Heart left ventricle (tissue), 13 donors: ENCODE results near the gene NKX2-1.

Source experiments
- CTCF ChIP-seq, 12 donors: fragments of 200-600 bp; sonication (generic) in 4 of 12; IDR thresholded peaks; one replicate each; pipeline versions ENCODE4 v1.5.0 to v1.8.0; 2018 to 2022; ENCODE audit warnings: antibody characterized with exemption in 12 of 12, mild to moderate bottlenecking in 5 of 12
- POLR2A ChIP-seq, 2 donors: fragments of 450-650 bp; IDR thresholded peaks; one replicate each; pipeline ENCODE4 v1.6.1; 2017; ENCODE audit warnings: antibody characterized with exemption in 2 of 2, mild to moderate bottlenecking in 2 of 2, moderate library complexity in 2 of 2
- donor health status: ischemic (EF 13 %, LVEDD 7.1; RV severe dilation, severe dysfunction).
- donor health status: DM: no; HTN: yes; CAD: no.
- donor health status: DM: no; HTN: no; CAD: no.
- donor health status: ischemic (EF 25% LVEDD 6.9; RV normal size, moderate dysfunction).
- donor health status: ischemic (EF 25% LVEDD 5.7; RV mildly dilated, moderate dysfunction).
- donor health status: ischemic (EF 35%, LVEDD 5.7; RV mildly dilated, moderate dysfunction).
- donor health status: nonischemic (EF 11% LVEDD 7.7; RV severe dilation, severe dysfunction).
- donor health status: DM: yes; HTN: yes; CAD: no.
- donor health status: PGD.
- donor health status: ischemic (EF 29% LVEDD 5.4; RV normal size, mild dysfunction).
- donor health status: nonischemic (EF 23%, LVEDD 6.1; RV moderate dilation, normal function).

- TF ChIP-seq CTCF (IDR thresholded peaks at IDR 0.05) (no peak), POLR2A (IDR thresholded peaks at IDR 0.05) (no peak)
Observed at GRCh38 chr14:36485773-36486172, 34.3 kb downstream of the NKX2-1 start.
